HG03457 (cell line): ENCODE measurements around the gene SSB.
"Not testable (repeated sequence)": the region's sequence is repeated elsewhere in the genome, so short reads cannot be mapped to it uniquely, and the experiment has no call there.

ENCODE experiments used
- ATAC-seq: cut with Tn5 transposase; IDR thresholded peaks from one replicate; pipeline ENCODE4 v1.9.1; 2021; ENCODE audit warnings: moderate number of reproducible peaks; ENCODE audit not compliant: unreplicated experiment

SSB gene

GRCh38 chr2:169828141-169828811, 29.6 kb downstream of the SSB start:
- ATAC-seq, result no peak

- no peak for ATAC-seq
Observed at GRCh38 chr2:169834401-169834800, 35.7 kb downstream of the SSB start.

- ATAC-seq, result no peak
Observed at GRCh38 chr2:169838743-169839489, 40.2 kb downstream of the SSB start.

GRCh38 chr2:169839954-169840746, 41.5 kb downstream of the SSB start:
- ATAC-seq, result no peak

GRCh38 chr2:169840747-169841142, 42.1 kb downstream of the SSB start:
- ATAC-seq, result no peak

- ATAC-seq, result not testable (repeated sequence)
Observed at GRCh38 chr2:169841625-169842024, 43.0 kb downstream of the SSB start.

GRCh38 chr2:169845016-169845415, 46.3 kb downstream of the SSB start:
- no peak for ATAC-seq

- not testable (repeated sequence) for ATAC-seq
Observed at GRCh38 chr2:169848959-169849693, 50.5 kb downstream of the SSB start.

GRCh38 chr2:169849710-169850109, 51.0 kb downstream of the SSB start:
- no peak for ATAC-seq

- ATAC-seq, result no peak
Observed at GRCh38 chr2:169853041-169853668, 54.5 kb downstream of the SSB start.

GRCh38 chr2:169855281-169856258, 56.9 kb downstream of the SSB start:
- ATAC-seq, result not testable (repeated sequence)

- no peak for ATAC-seq
Observed at GRCh38 chr2:169859423-169859822, 60.8 kb downstream of the SSB start.

GRCh38 chr2:169860149-169860548, 61.5 kb downstream of the SSB start:
- ATAC-seq, result no peak
